HepG2 (cell line): ENCODE measurements around the gene ARVCF. TPM values are rescaled to one million over a fixed set of nuclear protein-coding genes. Genes with fewer than 3 reads are reported as not detected.

Experiments
- DPF2 ChIP-seq: sonication (generic); formaldehyde crosslinking; IDR thresholded peaks from 2 replicates; pipeline ENCODE4 v1.4.0; 2020; ENCODE audit warnings: mild to moderate bottlenecking, low read depth, missing genetic modification reagents, borderline replicate concordance
- HNF4G ChIP-seq, 2 experiments: sonication (generic) in 1 of 2; formaldehyde crosslinking in 1 of 2; IDR thresholded peaks; 2 replicates each; pipeline versions ENCODE4 v1.4.0 to v1.6.1; 2011 to 2020; ENCODE audit warnings: borderline replicate concordance in 2 of 2, low read depth in 2 of 2, mild to moderate bottlenecking in 2 of 2, low read length in 1 of 2, missing genetic modification reagents in 1 of 2, moderate library complexity in 1 of 2
- HNRNPL ChIP-seq: fragments of 200-400 bp; formaldehyde crosslinking; IDR thresholded peaks from 2 replicates; pipeline ENCODE4 v1.6.1; 2017; ENCODE audit warnings: mild to moderate bottlenecking, low read depth, low read length
- NCOR1 ChIP-seq: fragments of 200-600 bp; sonication (generic); IDR thresholded peaks from 2 replicates; pipeline ENCODE4 v1.7.0; 2017; ENCODE audit warnings: antibody characterized with exemption, low read length, borderline replicate concordance
- RARA ChIP-seq: IDR thresholded peaks from 2 replicates; pipeline ENCODE4 v1.6.1; 2016; ENCODE audit warnings: missing genetic modification reagents, missing compliant biosample characterization
- ZFP36L1 ChIP-seq: sonication (generic); formaldehyde crosslinking; IDR thresholded peaks from 2 replicates; pipeline ENCODE4 v1.8.0; 2022; ENCODE audit warnings: mild to moderate bottlenecking, missing genetic modification reagents, moderate library complexity
- ZMYM4 ChIP-seq: sonication (generic); formaldehyde crosslinking; IDR thresholded peaks from 2 replicates; pipeline ENCODE4 v1.8.1; 2023; ENCODE audit warnings: mild to moderate bottlenecking, missing genetic modification reagents
- ZNF589 ChIP-seq: sonication (generic); formaldehyde crosslinking; conservative IDR thresholded peaks from 2 replicates; pipeline ENCODE4 v1.8.0; 2022; ENCODE audit warnings: mild to moderate bottlenecking, moderate library complexity, missing genetic modification reagents
- ZSCAN21 ChIP-seq: sonication (generic); formaldehyde crosslinking; IDR thresholded peaks from 2 replicates; pipeline ENCODE4 v1.8.0; 2022; ENCODE audit warnings: mild to moderate bottlenecking, missing genetic modification reagents, moderate library complexity, borderline replicate concordance
- polyA plus RNA-seq, 8 experiments: library from polyadenylated mRNA; depleted of rRNA in 3 of 8; stranded (reverse) in 7 of 8; unstranded in 1 of 8; fragments of >200 nt; fragmentation: Illumina TruSeq in 4 of 8; extraction: Trizol in 4 of 8; gene quantifications; 2 replicates each; pipeline versions ENCODE4 v1.2.1 to v1.2.3, GENCODE V29; 2011 to 2016; ENCODE audit warnings: low read depth in 4 of 8, missing spikeins in 1 of 8, mixed read lengths in 1 of 8; ENCODE audit not compliant: insufficient read depth in 1 of 8
- total RNA-seq, 5 experiments: library from RNA; depleted of rRNA; stranded (reverse); fragments of >200 nt; fragmentation: Illumina TruSeq; extraction: Trizol; gene quantifications; 2 replicates each; pipeline ENCODE4 v1.2.3, GENCODE V29; 2016; ENCODE audit warnings: low read depth in 1 of 5
- TF ChIP-seq, protein P1 (sequence below): sonication (generic); formaldehyde crosslinking; IDR thresholded peaks from 2 replicates; pipeline ENCODE4 v1.9.0; 2021; ENCODE audit warnings: mild to moderate bottlenecking, missing genetic modification reagents
- TF ChIP-seq, protein P2 (sequence below): fragments of 450-650 bp; IDR thresholded peaks from 2 replicates; pipeline ENCODE4 v1.6.1; 2016

The ARVCF gene
- total and polyA plus RNA-seq, 2 of the 13 experiments (the other 11 are each of a cell fraction or from before 2014, with no cell fraction given), result 16.4 to 17.7 TPM

DNA sequence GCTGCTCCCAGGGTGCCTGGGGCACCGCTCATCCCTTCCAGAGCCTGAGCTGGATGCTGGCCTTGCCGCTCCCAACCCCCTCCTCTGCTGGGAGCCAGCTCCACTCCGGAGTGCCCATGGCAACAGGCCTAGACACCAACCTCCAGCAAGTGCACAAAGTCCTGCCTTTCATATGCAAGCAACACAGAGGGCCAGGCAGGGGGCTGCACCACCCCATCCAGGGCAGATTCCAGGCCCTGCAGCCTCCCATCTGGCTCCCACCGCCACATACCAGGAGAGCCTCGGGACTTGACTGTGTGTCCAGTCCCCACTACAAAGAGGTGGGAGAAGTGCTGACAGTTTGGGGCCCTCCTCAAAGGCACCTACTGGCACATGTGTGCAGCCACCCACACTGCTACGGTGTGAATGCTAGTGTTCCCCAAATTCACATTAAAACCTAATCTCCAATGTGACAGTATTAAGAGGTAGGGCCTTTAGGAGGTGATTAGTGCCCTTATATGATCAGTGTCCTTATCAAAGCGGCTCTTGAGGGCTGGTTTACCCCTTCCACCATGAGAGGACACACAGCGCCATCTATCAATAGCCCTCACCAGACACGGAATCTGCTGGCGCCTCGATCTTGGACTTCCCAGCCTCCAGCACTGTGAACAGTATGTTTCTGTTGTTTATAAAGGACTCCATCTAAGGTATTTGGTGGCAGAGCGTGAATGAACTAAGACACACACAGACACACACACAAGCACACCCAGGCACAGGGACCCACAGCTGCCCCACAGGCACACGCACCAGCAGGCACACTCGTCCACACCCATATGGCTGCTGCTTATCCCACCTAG is 16.2 kb downstream of the ARVCF start (continued):
- no peak for TF ChIP-seq RARA (CRISPR knock-in tag)
- peak; percentile 17; the same call in 1 of the 2 replicates for TF ChIP-seq NCOR1
- TF ChIP-seq, protein P1, sequence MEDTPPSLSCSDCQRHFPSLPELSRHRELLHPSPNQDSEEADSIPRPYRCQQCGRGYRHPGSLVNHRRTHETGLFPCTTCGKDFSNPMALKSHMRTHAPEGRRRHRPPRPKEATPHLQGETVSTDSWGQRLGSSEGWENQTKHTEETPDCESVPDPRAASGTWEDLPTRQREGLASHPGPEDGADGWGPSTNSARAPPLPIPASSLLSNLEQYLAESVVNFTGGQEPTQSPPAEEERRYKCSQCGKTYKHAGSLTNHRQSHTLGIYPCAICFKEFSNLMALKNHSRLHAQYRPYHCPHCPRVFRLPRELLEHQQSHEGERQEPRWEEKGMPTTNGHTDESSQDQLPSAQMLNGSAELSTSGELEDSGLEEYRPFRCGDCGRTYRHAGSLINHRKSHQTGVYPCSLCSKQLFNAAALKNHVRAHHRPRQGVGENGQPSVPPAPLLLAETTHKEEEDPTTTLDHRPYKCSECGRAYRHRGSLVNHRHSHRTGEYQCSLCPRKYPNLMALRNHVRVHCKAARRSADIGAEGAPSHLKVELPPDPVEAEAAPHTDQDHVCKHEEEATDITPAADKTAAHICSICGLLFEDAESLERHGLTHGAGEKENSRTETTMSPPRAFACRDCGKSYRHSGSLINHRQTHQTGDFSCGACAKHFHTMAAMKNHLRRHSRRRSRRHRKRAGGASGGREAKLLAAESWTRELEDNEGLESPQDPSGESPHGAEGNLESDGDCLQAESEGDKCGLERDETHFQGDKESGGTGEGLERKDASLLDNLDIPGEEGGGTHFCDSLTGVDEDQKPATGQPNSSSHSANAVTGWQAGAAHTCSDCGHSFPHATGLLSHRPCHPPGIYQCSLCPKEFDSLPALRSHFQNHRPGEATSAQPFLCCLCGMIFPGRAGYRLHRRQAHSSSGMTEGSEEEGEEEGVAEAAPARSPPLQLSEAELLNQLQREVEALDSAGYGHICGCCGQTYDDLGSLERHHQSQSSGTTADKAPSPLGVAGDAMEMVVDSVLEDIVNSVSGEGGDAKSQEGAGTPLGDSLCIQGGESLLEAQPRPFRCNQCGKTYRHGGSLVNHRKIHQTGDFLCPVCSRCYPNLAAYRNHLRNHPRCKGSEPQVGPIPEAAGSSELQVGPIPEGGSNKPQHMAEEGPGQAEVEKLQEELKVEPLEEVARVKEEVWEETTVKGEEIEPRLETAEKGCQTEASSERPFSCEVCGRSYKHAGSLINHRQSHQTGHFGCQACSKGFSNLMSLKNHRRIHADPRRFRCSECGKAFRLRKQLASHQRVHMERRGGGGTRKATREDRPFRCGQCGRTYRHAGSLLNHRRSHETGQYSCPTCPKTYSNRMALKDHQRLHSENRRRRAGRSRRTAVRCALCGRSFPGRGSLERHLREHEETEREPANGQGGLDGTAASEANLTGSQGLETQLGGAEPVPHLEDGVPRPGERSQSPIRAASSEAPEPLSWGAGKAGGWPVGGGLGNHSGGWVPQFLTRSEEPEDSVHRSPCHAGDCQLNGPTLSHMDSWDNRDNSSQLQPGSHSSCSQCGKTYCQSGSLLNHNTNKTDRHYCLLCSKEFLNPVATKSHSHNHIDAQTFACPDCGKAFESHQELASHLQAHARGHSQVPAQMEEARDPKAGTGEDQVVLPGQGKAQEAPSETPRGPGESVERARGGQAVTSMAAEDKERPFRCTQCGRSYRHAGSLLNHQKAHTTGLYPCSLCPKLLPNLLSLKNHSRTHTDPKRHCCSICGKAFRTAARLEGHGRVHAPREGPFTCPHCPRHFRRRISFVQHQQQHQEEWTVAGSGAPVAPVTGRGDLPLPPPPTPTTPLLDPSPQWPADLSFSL (CRISPR knock-in tag), result no peak
- TF ChIP-seq, protein P2, sequence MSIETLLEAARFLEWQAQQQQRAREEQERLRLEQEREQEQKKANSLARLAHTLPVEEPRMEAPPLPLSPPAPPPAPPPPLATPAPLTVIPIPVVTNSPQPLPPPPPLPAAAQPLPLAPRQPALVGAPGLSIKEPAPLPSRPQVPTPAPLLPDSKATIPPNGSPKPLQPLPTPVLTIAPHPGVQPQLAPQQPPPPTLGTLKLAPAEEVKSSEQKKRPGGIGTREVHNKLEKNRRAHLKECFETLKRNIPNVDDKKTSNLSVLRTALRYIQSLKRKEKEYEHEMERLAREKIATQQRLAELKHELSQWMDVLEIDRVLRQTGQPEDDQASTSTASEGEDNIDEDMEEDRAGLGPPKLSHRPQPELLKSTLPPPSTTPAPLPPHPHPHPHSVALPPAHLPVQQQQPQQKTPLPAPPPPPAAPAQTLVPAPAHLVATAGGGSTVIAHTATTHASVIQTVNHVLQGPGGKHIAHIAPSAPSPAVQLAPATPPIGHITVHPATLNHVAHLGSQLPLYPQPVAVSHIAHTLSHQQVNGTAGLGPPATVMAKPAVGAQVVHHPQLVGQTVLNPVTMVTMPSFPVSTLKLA, result no peak
- TF ChIP-seq ZSCAN21 (CRISPR knock-in tag), result 0 out of 2 replicates have a peak, but pooled peaks have one; percentile 55
- no peak for TF ChIP-seq ZNF589
- TF ChIP-seq ZFP36L1 (CRISPR knock-in tag), result no peak
- TF ChIP-seq ZMYM4, result no peak
- 0 out of 2 replicates have a peak, but pooled peaks have one; percentile 25 for TF ChIP-seq DPF2
- TF ChIP-seq HNF4G (IDR thresholded peaks at IDR 0.05; ENCODE audit: borderline replicate concordance, low read depth, low read length), result peak; percentile 72; the same call in 1 of the 2 replicates
- TF ChIP-seq HNF4G (CRISPR knock-in tag; IDR thresholded peaks at IDR 0.05; ENCODE audit: borderline replicate concordance, low read depth), result 0 out of 2 replicates have a peak, but pooled peaks have one; percentile 13
- 0 out of 2 replicates have a peak, but pooled peaks have one; percentile 59 for TF ChIP-seq HNRNPL
